Right lobe of liver (tissue), 6 donors: ENCODE data around the gene RPTOR. TPM values are rescaled to one million over a fixed set of nuclear protein-coding genes. Genes with fewer than 3 reads are reported as not detected.

ENCODE experiments used
- ATAC-seq, 4 donors: fragments of 200-7000 bp; cut with Tn5 transposase; one replicate each; pipeline ENCODE4 v1.9.1; 2020; ENCODE audit warnings: mild to moderate bottlenecking in 4 of 4, moderate library complexity in 4 of 4
- DNase-seq, 3 donors: peaks; one replicate each; pipeline ENCODE4 v3.0.0-alpha.2; 2020
- H3K27ac ChIP-seq, 3 donors: fragments of 200-600 bp; one replicate each; pipeline ENCODE4 v1.8.0; 2022
- H3K27me3 ChIP-seq, 2 donors: fragments of 200-600 bp; one replicate each; pipeline ENCODE4 v1.8.0; 2022
- H3K36me3 ChIP-seq, 4 donors: fragments of 200-600 bp; sonication (generic) in 1 of 4; one replicate each; pipeline versions ENCODE4 v1.5.1 to v1.8.0; 2017 to 2022; ENCODE audit warnings: control low read depth in 1 of 4
- H3K4me1 ChIP-seq, 4 donors: fragments of 200-600 bp; sonication (generic) in 1 of 4; one replicate each; pipeline versions ENCODE4 v1.5.1 to v1.8.0; 2017 to 2022; ENCODE audit warnings: control low read depth in 1 of 4
- H3K4me3 ChIP-seq, 3 donors: fragments of 200-600 bp; one replicate each; pipeline ENCODE4 v1.8.0; 2022
- H3K9me3 ChIP-seq, 4 donors: fragments of 200-600 bp; sonication (generic) in 1 of 4; one replicate each; pipeline versions ENCODE4 v1.5.1 to v1.8.0; 2017 to 2022; ENCODE audit warnings: control low read depth in 1 of 4
- CTCF ChIP-seq, 4 donors: fragments of 200-600 bp in 3 of 4; fragments of 450-650 bp in 1 of 4; IDR thresholded peaks; one replicate each; pipeline versions ENCODE4 v1.5.1 to v1.8.0; 2016 to 2022; ENCODE audit warnings: antibody characterized with exemption in 4 of 4, mild to moderate bottlenecking in 2 of 4
- POLR2A ChIP-seq: fragments of 450-650 bp; IDR thresholded peaks from one replicate; pipeline ENCODE4 v1.6.1; 2017; ENCODE audit warnings: antibody characterized with exemption, mild to moderate bottlenecking
- WGBS: methylation state at CpG from one replicate; pipeline ENCODE4 v1.1.6; 2018; ENCODE audit warnings: low coverage, low lambda C conversion rate; ENCODE audit not compliant: insufficient coverage; ENCODE audit errors: missing lambda C conversion rate; 5-methylcytosine and 5-hydroxymethylcytosine counted together
- intact Hi-C, 2 donors: fragments of 100-400 bp; cut with DNase I; formaldehyde crosslinking; loops; one replicate each; pipeline versions ENCODE4 v1.11.2 to v1.14.1; 2022
- total RNA-seq, 6 experiments: library from RNA; depleted of rRNA in 2 of 6; stranded (reverse); fragments of >200 nt in 2 of 6; fragmentation: NEBNext Ultra II Directional in 3 of 6; extraction: Animal tissue kit (Norgen Biotek cat#: 25700) in 3 of 6; gene quantifications; one replicate each; pipeline versions ENCODE4 v1.1.0 to v1.2.4, GENCODE V29; 2016 to 2023
- donor health status: DM: no; HTN: yes; CAD: no.
- donor health status: DM: no; HTN: no; CAD: no.
- donor health status: DM: no; HTN: no; CAD: no.
- donor health status: DM: no; HTN: yes; CAD: no.
- donor health status: DM: no; HTN: yes; CAD: no.

RPTOR gene
- total RNA-seq, 6 experiments from 2014 or later = 13.1 to 24.0 (median 15.5) TPM

- no peak for TF ChIP-seq POLR2A
- no peak for TF ChIP-seq CTCF (IDR thresholded peaks at IDR 0.05)
- WGBS = 89% methylated on average over 3 of the region's 29 CpGs
Observed at GRCh38 chr17:80956321-80957190, 411.9 kb downstream of the RPTOR start.

GRCh38 chr17:80957461-80957941 lies 412.9 kb downstream of the RPTOR start:
- TF ChIP-seq POLR2A = no peak
- TF ChIP-seq CTCF (IDR thresholded peaks at IDR 0.05) = no peak
- no peak overlapping the region for H3K27ac ChIP-seq
- H3K4me1 ChIP-seq = no peaks in the 10 kb centered on the region
- ATAC-seq (no peak), DNase-seq (peak in 2 of 3 donors; percentile 41 to 49)
- no peaks in the 10 kb centered on the region for H3K27me3 ChIP-seq
- no peaks in the 10 kb centered on the region for H3K9me3 ChIP-seq
- no peak overlapping the region for H3K4me3 ChIP-seq
- H3K36me3 ChIP-seq = no peaks in the 10 kb centered on the region
- intact Hi-C loops = no loop called here
- WGBS = 100% methylated on average over 3 of the region's 12 CpGs

More at GRCh38 chr17:80956321-80957190, 411.9 kb downstream of the RPTOR start:
- Histone ChIP-seq H3K27ac (no peak overlapping the region), H3K36me3 (no peaks in the 10 kb centered on the region), H3K4me3 (no peak overlapping the region), H3K27me3 (no peaks in the 10 kb centered on the region), H3K9me3 (no peaks in the 10 kb centered on the region), H3K4me1 (no peaks in the 10 kb centered on the region)
- DNase-seq (peak in 1 of 3 donors; percentile 40), ATAC-seq (no peak)
- intact Hi-C loops = no loop called here

GRCh38 chr17:80959330-80960036 lies 414.8 kb downstream of the RPTOR start:
- Histone ChIP-seq H3K4me1 (no peaks in the 10 kb centered on the region), H3K9me3 (no peaks in the 10 kb centered on the region), H3K27ac (peak overlapping the region in 1 of 3 donors; percentile 26), H3K27me3 (no peaks in the 10 kb centered on the region), H3K36me3 (no peaks in the 10 kb centered on the region), H3K4me3 (no peak overlapping the region)
- TF ChIP-seq POLR2A (no peak), CTCF (IDR thresholded peaks at IDR 0.05) (no peak)
- peak in 2 of 3 donors; percentile 25 to 59 for DNase-seq
- 68% methylated on average over 6 of the region's 23 CpGs for WGBS
- peak; percentile 39 to 59 (median 50) for ATAC-seq
- intact Hi-C loops = no loop called here

GRCh38 chr17:80960037-80960796 lies 415.6 kb downstream of the RPTOR start:
- H3K36me3 ChIP-seq = no peaks in the 10 kb centered on the region
- no peak for ATAC-seq
- no peak overlapping the region for H3K4me3 ChIP-seq
- peak in 1 of 3 donors; percentile 53 for DNase-seq
- TF ChIP-seq CTCF (IDR thresholded peaks at IDR 0.05) (no peak), POLR2A (no peak)
- H3K4me1 ChIP-seq = no peaks in the 10 kb centered on the region
- peak overlapping the region in 1 of 3 donors; percentile 26 for H3K27ac ChIP-seq
- WGBS = no CpG with 5 or more reads among the region's 24 CpGs
- intact Hi-C loops = no loop called here
- no peaks in the 10 kb centered on the region for H3K27me3 ChIP-seq
- H3K9me3 ChIP-seq = no peaks in the 10 kb centered on the region
